Measurements from ENCODE around the gene PIERCE2.
"Not testable (repeated sequence)": the region's sequence is repeated elsewhere in the genome, so short reads cannot be mapped to it uniquely, and the experiment has no call there.

The PIERCE2 gene

GRCh38 chr15:55434989-55435825, 26.9 kb downstream of the PIERCE2 start:
- DNase-seq (ENCODE audit: low read depth in 2 of 2): no peak

GRCh38 chr15:55443141-55443540, 34.8 kb downstream of the PIERCE2 start:
- DNase-seq (ENCODE audit: low read depth in 2 of 2): not testable (repeated sequence)

- DNase-seq (ENCODE audit: low read depth in 2 of 2): not testable (repeated sequence)
Measured at GRCh38 chr15:55445936-55446335, 37.6 kb downstream of the PIERCE2 start.

GRCh38 chr15:55446379-55447029, 38.2 kb downstream of the PIERCE2 start:
- not testable (repeated sequence) for DNase-seq (ENCODE audit: low read depth in 2 of 2)

GRCh38 chr15:55447030-55447394, 38.7 kb downstream of the PIERCE2 start:
- not testable (repeated sequence) for DNase-seq (ENCODE audit: low read depth in 2 of 2)

- DNase-seq (ENCODE audit: low read depth in 2 of 2): no peak
Measured at GRCh38 chr15:55457401-55458022, 49.2 kb downstream of the PIERCE2 start.

GRCh38 chr15:55461447-55461846, 53.2 kb downstream of the PIERCE2 start:
- DNase-seq (ENCODE audit: low read depth in 2 of 2): no peak

- no peak for DNase-seq (ENCODE audit: low read depth in 2 of 2)
Measured at GRCh38 chr15:55468321-55468720, 60.0 kb downstream of the PIERCE2 start.

Measured in stimulated activated CD8-positive, alpha-beta memory T cell treated with anti-CD3 and anti-CD28 coated beads, Interleukin-15, amount 100 ng/mL, for 48 hours (primary cell).